ENCODE results near the gene TMEM107. TPM values are rescaled to one million over a fixed set of nuclear protein-coding genes. Genes with fewer than 3 reads are reported as not detected.

TMEM107 gene
- total and polyA plus RNA-seq, 10 of the 15 experiments (the other 5 are each of a cell fraction or from before 2014, with no cell fraction given) = 7.9 to 38.7 (median 22.9) TPM

DNA sequence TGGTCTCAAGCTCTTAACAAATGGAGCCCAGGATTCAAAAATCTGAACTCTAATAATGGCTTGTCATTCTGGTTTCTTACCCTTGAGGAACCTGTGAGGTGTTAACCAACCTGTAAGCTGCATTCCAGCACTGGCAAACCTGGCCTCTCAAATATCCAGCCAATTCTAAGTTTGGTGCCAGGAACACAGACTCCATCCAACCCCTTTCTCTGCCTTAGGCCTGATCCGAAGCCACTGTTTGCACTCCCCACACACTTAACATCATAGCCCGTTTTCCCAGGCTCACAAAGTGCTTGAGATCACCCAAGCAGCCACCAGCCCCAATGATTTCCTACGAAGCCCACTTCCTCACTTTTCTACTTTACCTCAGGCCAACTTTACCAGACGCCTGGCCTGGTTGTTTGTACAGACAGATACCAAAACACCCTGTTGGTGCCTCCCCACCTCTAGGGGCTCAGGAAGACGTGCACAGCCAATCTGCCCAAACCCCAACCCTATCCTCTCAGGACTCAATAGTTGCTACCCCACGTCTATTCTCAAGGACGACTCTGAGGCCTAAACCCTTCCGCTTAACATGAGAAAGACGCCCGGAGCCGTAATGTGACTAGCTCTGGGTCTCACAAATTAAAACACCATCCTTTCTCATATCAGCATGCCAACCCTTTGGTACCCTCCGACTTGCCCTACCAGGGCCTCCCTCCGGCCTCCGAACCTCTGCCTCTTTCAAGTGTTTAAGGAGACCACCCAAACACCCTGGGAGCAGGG is 20.8 kb downstream of the TMEM107 start:
- H3K27ac ChIP-seq (ENCODE audit: control insufficient read depth, insufficient read depth) = peak overlapping the region; percentile 76
- POLR2A ChIA-PET = interaction anchor here (0.5 to 7.5 kb wide), 13 partner anchors 15 to 468 kb away, joined by 3 to 71 read pairs (median 6); partner anchors contain the start of genes AURKB, BORCS6, RANGRF and TP53
- TF ChIP-seq SPI1 (IDR thresholded peaks at IDR 0.05; ENCODE audit: borderline replicate concordance, insufficient read depth, low read depth, low read length) (peak; percentile 13; the same call in 1 of the 2 replicates), SMAD1 (IDR thresholded peaks at IDR 0.05; ENCODE audit: low read depth, partially characterized antibody) (peak; percentile 14)
- TF ChIP-seq, protein P1, sequence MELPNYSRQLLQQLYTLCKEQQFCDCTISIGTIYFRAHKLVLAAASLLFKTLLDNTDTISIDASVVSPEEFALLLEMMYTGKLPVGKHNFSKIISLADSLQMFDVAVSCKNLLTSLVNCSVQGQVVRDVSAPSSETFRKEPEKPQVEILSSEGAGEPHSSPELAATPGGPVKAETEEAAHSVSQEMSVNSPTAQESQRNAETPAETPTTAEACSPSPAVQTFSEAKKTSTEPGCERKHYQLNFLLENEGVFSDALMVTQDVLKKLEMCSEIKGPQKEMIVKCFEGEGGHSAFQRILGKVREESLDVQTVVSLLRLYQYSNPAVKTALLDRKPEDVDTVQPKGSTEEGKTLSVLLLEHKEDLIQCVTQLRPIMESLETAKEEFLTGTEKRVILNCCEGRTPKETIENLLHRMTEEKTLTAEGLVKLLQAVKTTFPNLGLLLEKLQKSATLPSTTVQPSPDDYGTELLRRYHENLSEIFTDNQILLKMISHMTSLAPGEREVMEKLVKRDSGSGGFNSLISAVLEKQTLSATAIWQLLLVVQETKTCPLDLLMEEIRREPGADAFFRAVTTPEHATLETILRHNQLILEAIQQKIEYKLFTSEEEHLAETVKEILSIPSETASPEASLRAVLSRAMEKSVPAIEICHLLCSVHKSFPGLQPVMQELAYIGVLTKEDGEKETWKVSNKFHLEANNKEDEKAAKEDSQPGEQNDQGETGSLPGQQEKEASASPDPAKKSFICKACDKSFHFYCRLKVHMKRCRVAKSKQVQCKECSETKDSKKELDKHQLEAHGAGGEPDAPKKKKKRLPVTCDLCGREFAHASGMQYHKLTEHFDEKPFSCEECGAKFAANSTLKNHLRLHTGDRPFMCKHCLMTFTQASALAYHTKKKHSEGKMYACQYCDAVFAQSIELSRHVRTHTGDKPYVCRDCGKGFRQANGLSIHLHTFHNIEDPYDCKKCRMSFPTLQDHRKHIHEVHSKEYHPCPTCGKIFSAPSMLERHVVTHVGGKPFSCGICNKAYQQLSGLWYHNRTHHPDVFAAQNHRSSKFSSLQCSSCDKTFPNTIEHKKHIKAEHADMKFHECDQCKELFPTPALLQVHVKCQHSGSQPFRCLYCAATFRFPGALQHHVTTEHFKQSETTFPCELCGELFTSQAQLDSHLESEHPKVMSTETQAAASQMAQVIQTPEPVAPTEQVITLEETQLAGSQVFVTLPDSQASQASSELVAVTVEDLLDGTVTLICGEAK (IDR thresholded peaks at IDR 0.05; ENCODE audit: borderline replicate concordance) = no peak
- in situ Hi-C loops (cut with MboI) = no loop called here
- H3K27me3 ChIP-seq (replicated peaks in 1 of 2; ENCODE audit: control insufficient read depth in 2 of 2, insufficient read depth in 2 of 2, low read length in 1 of 2) = no peaks in the 10 kb centered on the region
- no peak for DNase-seq (ENCODE audit: low read depth, low spot score)
- no peaks in the 10 kb centered on the region for H3K9me3 ChIP-seq (replicated peaks; ENCODE audit: control insufficient read depth, insufficient read depth, low read length)
- peak overlapping the region; percentile 99 for H3K4me2 ChIP-seq (ENCODE audit: control insufficient read depth, insufficient read depth)
- no peaks in the 10 kb centered on the region; the same call in 1 of the 2 replicates for H4K20me1 ChIP-seq (ENCODE audit: control insufficient read depth, insufficient read depth)
- H3K4me1 ChIP-seq (ENCODE audit: control insufficient read depth, insufficient read depth, low read length) = peaks cover 21% of the 10 kb centered on the region
- CTCF ChIA-PET = interaction anchor here (2.1 to 5.3 kb wide), 3 partner anchors 17 to 62 kb away, joined by 13 to 46 read pairs (median 36); partner anchors contain the start of gene HES7
- H3K9ac ChIP-seq (ENCODE audit: control insufficient read depth, insufficient read depth, low read length) = peak overlapping the region; percentile 77
- ATAC-seq = no peak
- H2AFZ ChIP-seq (ENCODE audit: control insufficient read depth, low read depth, low read length) = no peak overlapping the region
- RAD21 ChIA-PET (ENCODE audit: unreplicated experiment) = interaction anchor here (1.5 to 4.1 kb wide), 6 partner anchors 12 to 91 kb away, joined by 3 to 33 read pairs (median 6); no protein-coding TSS in a partner anchor
- BruUV-seq (replicated peaks) = no TSS peak
- FAIRE-seq = no peak
- intact Hi-C loops (cut with micrococcal nuclease; ENCODE audit: unreplicated experiment) = no loop called here
- peaks cover 18% of the 10 kb centered on the region for H3K79me2 ChIP-seq (ENCODE audit: control insufficient read depth, insufficient read depth, low read length)
- peaks cover 0 to 3% of the 10 kb centered on the region in 2 experiments; a peak in 1 of 4 replicates for H3K36me3 ChIP-seq (ENCODE audit: control insufficient read depth in 2 of 2, insufficient read depth in 2 of 2, low read length in 1 of 2)
- 38% methylated on average over 14 of the region's 14 CpGs for WGBS (ENCODE audit: insufficient coverage, insufficient replicate concordance, low lambda C conversion rate, missing lambda C conversion rate)
- peak overlapping the region; percentile 74 for H3K4me3 ChIP-seq
- SMC1A ChIA-PET (ENCODE audit: uncharacterized antibody, unreplicated experiment) = interaction anchor here (1.4 to 5.1 kb wide), 9 partner anchors 17 to 92 kb away, joined by 4 to 42 read pairs (median 7); partner anchors contain the start of genes ALOXE3, CTC1 and HES7
